A549 (cell line): ENCODE results near the gene TMEM163.

ENCODE experiments used
- JUN ChIP-seq, 2 experiments: fragments of >200 bp; sonication (Bioruptor Twin); formaldehyde crosslinking; IDR thresholded peaks; 2 replicates in 1 of 2; 3 replicates in 1 of 2; pipeline ENCODE4 v1.6.1; 2016 to 2017
- JUNB ChIP-seq: fragments of >200 bp; sonication (Bioruptor Twin); formaldehyde crosslinking; IDR thresholded peaks from 2 replicates; pipeline ENCODE4 v1.6.1; 2016
- KDM1A ChIP-seq: fragments of 200-600 bp; sonication (generic); IDR thresholded peaks from 2 replicates; pipeline ENCODE4 v1.6.1; 2016; ENCODE audit warnings: low read depth, mild to moderate bottlenecking
- MAZ ChIP-seq: fragments of 150-350 bp; IDR thresholded peaks from 2 replicates; pipeline ENCODE4 v1.6.1; 2014; ENCODE audit warnings: antibody characterized with exemption, low read depth, low read length, borderline replicate concordance
- SREBF2 ChIP-seq: fragments of 450-650 bp; IDR thresholded peaks from 2 replicates; pipeline ENCODE4 v1.6.1; 2014; ENCODE audit warnings: mild to moderate bottlenecking, moderate library complexity
- TF ChIP-seq, protein P1 (sequence below): fragments of >200 bp; sonication (Bioruptor Twin); formaldehyde crosslinking; IDR thresholded peaks from 3 replicates; pipeline ENCODE4 v1.5.1; 2016
- TF ChIP-seq, protein P2 (sequence below): fragments of 150-350 bp; IDR thresholded peaks from 2 replicates; pipeline ENCODE4 v1.6.1; 2014; ENCODE audit warnings: low read depth, mild to moderate bottlenecking, low read length
- TF ChIP-seq, protein P3 (sequence below): fragments of 450-650 bp; IDR thresholded peaks from 2 replicates; pipeline ENCODE4 v1.6.1; 2014; ENCODE audit warnings: antibody characterized with exemption

DNA sequence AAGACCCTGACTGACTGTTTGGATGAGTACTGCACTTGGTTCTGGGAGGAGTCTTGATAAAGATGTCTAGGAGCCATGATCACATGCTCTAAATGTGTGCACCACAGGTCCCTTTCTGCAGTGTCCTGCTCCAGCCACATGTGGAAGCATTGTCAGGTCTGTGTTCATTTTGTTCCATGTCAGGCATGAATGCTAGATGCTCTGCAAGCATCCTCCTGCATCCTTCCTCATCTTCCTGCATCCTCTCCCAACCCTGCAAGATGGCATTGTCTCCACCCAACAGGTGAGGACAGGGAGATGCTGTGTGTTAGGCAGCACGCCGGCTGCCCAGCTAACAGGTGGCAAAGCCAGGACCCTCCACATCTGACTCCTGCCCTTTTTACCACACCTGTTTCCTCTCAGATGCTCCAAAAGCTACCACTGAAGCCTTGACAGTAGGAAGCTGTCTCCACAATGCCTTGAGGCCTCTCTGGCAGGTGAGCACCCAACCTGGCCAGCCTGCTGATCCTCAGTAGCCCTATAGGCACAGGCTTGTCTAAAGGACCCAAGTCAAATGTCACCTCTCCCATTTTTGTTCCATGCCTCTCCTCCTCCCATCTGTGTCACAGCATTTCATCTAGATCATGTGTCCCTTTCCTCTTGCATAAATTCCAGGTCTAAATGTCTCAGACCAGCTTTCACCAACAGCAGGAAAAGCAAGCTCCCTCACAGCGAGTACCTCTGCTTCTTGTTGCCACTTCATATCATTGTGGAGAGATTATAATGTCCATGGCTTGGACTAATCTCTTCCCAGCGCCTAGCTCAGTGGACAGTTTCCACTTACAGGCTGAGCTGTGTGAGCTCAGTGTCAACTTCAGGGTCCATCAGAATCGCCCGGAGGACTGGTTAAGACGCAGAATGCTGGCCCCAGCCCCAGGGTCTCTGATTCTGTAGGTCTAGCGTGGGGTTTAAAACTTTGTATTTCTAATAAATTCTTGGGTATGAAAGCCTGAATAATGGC, 55.0 kb downstream of the TMEM163 start:
- TF ChIP-seq, protein P1, sequence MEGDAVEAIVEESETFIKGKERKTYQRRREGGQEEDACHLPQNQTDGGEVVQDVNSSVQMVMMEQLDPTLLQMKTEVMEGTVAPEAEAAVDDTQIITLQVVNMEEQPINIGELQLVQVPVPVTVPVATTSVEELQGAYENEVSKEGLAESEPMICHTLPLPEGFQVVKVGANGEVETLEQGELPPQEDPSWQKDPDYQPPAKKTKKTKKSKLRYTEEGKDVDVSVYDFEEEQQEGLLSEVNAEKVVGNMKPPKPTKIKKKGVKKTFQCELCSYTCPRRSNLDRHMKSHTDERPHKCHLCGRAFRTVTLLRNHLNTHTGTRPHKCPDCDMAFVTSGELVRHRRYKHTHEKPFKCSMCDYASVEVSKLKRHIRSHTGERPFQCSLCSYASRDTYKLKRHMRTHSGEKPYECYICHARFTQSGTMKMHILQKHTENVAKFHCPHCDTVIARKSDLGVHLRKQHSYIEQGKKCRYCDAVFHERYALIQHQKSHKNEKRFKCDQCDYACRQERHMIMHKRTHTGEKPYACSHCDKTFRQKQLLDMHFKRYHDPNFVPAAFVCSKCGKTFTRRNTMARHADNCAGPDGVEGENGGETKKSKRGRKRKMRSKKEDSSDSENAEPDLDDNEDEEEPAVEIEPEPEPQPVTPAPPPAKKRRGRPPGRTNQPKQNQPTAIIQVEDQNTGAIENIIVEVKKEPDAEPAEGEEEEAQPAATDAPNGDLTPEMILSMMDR: no peak
- TF ChIP-seq JUNB (no peak), MAZ (no peak), KDM1A (no peak), SREBF2 (no peak), JUN (IDR thresholded peaks at IDR 0.05) (no peak)
- TF ChIP-seq, protein P2, sequence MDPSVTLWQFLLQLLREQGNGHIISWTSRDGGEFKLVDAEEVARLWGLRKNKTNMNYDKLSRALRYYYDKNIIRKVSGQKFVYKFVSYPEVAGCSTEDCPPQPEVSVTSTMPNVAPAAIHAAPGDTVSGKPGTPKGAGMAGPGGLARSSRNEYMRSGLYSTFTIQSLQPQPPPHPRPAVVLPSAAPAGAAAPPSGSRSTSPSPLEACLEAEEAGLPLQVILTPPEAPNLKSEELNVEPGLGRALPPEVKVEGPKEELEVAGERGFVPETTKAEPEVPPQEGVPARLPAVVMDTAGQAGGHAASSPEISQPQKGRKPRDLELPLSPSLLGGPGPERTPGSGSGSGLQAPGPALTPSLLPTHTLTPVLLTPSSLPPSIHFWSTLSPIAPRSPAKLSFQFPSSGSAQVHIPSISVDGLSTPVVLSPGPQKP: no peak
- TF ChIP-seq, protein P3, sequence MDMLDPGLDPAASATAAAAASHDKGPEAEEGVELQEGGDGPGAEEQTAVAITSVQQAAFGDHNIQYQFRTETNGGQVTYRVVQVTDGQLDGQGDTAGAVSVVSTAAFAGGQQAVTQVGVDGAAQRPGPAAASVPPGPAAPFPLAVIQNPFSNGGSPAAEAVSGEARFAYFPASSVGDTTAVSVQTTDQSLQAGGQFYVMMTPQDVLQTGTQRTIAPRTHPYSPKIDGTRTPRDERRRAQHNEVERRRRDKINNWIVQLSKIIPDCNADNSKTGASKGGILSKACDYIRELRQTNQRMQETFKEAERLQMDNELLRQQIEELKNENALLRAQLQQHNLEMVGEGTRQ: no peak
